Endodermal cell (in vitro differentiated cells): ENCODE results near the gene HABP2. TPM values are rescaled to one million over a fixed set of nuclear protein-coding genes. Genes with fewer than 3 reads are reported as not detected.

ENCODE experiments used
- DNase-seq: peaks from one replicate; pipeline ENCODE4 v3.0.0-alpha.2; 2017
- H3K27ac ChIP-seq: 2 replicates; pipeline ENCODE4 v1.5.1; 2013; ENCODE audit warnings: mild to moderate bottlenecking, low read depth, low read length, moderate library complexity
- H3K27me3 ChIP-seq: 2 replicates; pipeline ENCODE4 v1.6.1; 2013; ENCODE audit warnings: mild to moderate bottlenecking, low read length, moderate library complexity; ENCODE audit not compliant: insufficient read depth, control insufficient read depth, poor library complexity, severe bottlenecking
- H3K36me3 ChIP-seq: 2 replicates; pipeline ENCODE4 v1.7.0; 2013; ENCODE audit warnings: mild to moderate bottlenecking, low read length, moderate library complexity; ENCODE audit not compliant: control insufficient read depth, insufficient read depth
- H3K4me1 ChIP-seq: one replicate; pipeline ENCODE4 v1.7.0; 2013; ENCODE audit warnings: low read length; ENCODE audit not compliant: control insufficient read depth, insufficient read depth
- H3K4me3 ChIP-seq: 2 replicates; pipeline ENCODE4 v1.5.1; 2013; ENCODE audit warnings: mild to moderate bottlenecking, low read length, moderate library complexity
- H3K9ac ChIP-seq: 2 replicates; pipeline ENCODE4 v1.6.1; 2013; ENCODE audit warnings: mild to moderate bottlenecking, low read length, moderate library complexity; ENCODE audit not compliant: poor library complexity, severe bottlenecking; ENCODE audit errors: extremely low read depth
- H3K9me3 ChIP-seq: 2 replicates; pipeline ENCODE4 v1.6.1; 2013; ENCODE audit warnings: mild to moderate bottlenecking, low read length, moderate library complexity; ENCODE audit not compliant: control insufficient read depth
- H3K27ac Mint-ChIP-seq: 2 replicates; pipeline ENCODE4 v1.8.0; 2020; ENCODE audit warnings: mixed read lengths
- H3K27me3 Mint-ChIP-seq: 2 replicates; pipeline ENCODE4 v1.8.0; 2021; ENCODE audit warnings: mild to moderate bottlenecking, mixed read lengths; ENCODE audit not compliant: insufficient read depth
- H3K36me3 Mint-ChIP-seq: 2 replicates; pipeline ENCODE4 v1.8.0; 2020; ENCODE audit warnings: low read depth, mixed read lengths
- H3K4me1 Mint-ChIP-seq: 2 replicates; pipeline ENCODE4 v1.8.0; 2020; ENCODE audit warnings: mixed read lengths
- H3K4me3 Mint-ChIP-seq: 2 replicates; pipeline ENCODE4 v1.8.0; 2020; ENCODE audit warnings: mild to moderate bottlenecking, moderate library complexity, mixed read lengths
- H3K9me3 Mint-ChIP-seq: 2 replicates; pipeline ENCODE4 v1.8.0; 2020; ENCODE audit warnings: mild to moderate bottlenecking, mixed read lengths
- WGBS, 2 experiments: methylation state at CpG; one replicate each; pipeline versions ENCODE4 v1.1.5 to v1.1.7; 2013; ENCODE audit warnings: missing lambda C conversion rate in 2 of 2, mixed read lengths in 1 of 2; ENCODE audit not compliant: insufficient coverage in 1 of 2, insufficient read length in 1 of 2; 5-methylcytosine and 5-hydroxymethylcytosine counted together
- total RNA-seq, 2 donors: library from RNA; stranded (reverse); fragmentation: NEBNext Ultra II Directional in 1 of 2; extraction: Animal tissue kit (Norgen Biotek cat#: 25700) in 1 of 2; gene quantifications; 2 replicates in 1 of 2; 3 replicates in 1 of 2; pipeline ENCODE4 v1.2.1, GENCODE V29; 2021
- TF ChIP-seq, protein P1 (sequence below): fragments of 200-600 bp; sonication (generic); conservative IDR thresholded peaks from 2 replicates; pipeline ENCODE4 v1.5.0; 2021; ENCODE audit warnings: antibody characterized with exemption, mild to moderate bottlenecking

HABP2 gene
- total RNA-seq, 2 donors from 2014 or later: 0.71 to 1.6 TPM

- H3K4me1 Mint-ChIP-seq: peaks cover 36% of the 10 kb centered on the region
- no peak overlapping the region for H3K27ac ChIP-seq
- no peak overlapping the region for H3K9ac ChIP-seq
- H3K27ac Mint-ChIP-seq: no peak overlapping the region
- H3K9me3 Mint-ChIP-seq: no peaks in the 10 kb centered on the region
- peaks cover 5% of the 10 kb centered on the region for H3K4me1 ChIP-seq
- H3K27me3 ChIP-seq: no peaks in the 10 kb centered on the region
- peaks cover 23% of the 10 kb centered on the region for H3K27me3 Mint-ChIP-seq
- no peaks in the 10 kb centered on the region for H3K36me3 Mint-ChIP-seq
- no peak overlapping the region for H3K4me3 Mint-ChIP-seq
- no peak for DNase-seq
- no peaks in the 10 kb centered on the region for H3K36me3 ChIP-seq
- TF ChIP-seq, protein P1, sequence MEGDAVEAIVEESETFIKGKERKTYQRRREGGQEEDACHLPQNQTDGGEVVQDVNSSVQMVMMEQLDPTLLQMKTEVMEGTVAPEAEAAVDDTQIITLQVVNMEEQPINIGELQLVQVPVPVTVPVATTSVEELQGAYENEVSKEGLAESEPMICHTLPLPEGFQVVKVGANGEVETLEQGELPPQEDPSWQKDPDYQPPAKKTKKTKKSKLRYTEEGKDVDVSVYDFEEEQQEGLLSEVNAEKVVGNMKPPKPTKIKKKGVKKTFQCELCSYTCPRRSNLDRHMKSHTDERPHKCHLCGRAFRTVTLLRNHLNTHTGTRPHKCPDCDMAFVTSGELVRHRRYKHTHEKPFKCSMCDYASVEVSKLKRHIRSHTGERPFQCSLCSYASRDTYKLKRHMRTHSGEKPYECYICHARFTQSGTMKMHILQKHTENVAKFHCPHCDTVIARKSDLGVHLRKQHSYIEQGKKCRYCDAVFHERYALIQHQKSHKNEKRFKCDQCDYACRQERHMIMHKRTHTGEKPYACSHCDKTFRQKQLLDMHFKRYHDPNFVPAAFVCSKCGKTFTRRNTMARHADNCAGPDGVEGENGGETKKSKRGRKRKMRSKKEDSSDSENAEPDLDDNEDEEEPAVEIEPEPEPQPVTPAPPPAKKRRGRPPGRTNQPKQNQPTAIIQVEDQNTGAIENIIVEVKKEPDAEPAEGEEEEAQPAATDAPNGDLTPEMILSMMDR: no peak
- H3K4me3 ChIP-seq: no peak overlapping the region
- no peaks in the 10 kb centered on the region for H3K9me3 ChIP-seq
- whole genome bisulfite sequencing, 2 experiments: 20 to 32% methylated on average over 1 of the region's 1 CpG
Measured at GRCh38 chr10:113565364-113565763, 12.5 kb downstream of the HABP2 start.

GRCh38 chr10:113566888-113567287 is 14.0 kb downstream of the HABP2 start:
- Histone ChIP-seq H3K36me3 (no peaks in the 10 kb centered on the region), H3K27ac (no peak overlapping the region), H3K9ac (no peak overlapping the region), H3K9me3 (no peaks in the 10 kb centered on the region), H3K4me3 (no peak overlapping the region), H3K27me3 (no peaks in the 10 kb centered on the region), H3K4me1 (peaks cover 15% of the 10 kb centered on the region)
- TF ChIP-seq, protein P1: no peak
- no peak overlapping the region for H3K27ac Mint-ChIP-seq
- H3K9me3 Mint-ChIP-seq: no peaks in the 10 kb centered on the region
- 95 to 96% methylated on average over 5 to 6 of the region's 6 CpGs for WGBS, 2 experiments
- DNase-seq: no peak
- H3K27me3 Mint-ChIP-seq: peaks cover 8% of the 10 kb centered on the region
- H3K4me1 Mint-ChIP-seq: peaks cover 39% of the 10 kb centered on the region
- no peaks in the 10 kb centered on the region for H3K36me3 Mint-ChIP-seq
- no peak overlapping the region for H3K4me3 Mint-ChIP-seq

- Histone ChIP-seq H3K27me3 (no peaks in the 10 kb centered on the region), H3K36me3 (no peaks in the 10 kb centered on the region), H3K4me3 (no peak overlapping the region), H3K4me1 (peaks cover 20% of the 10 kb centered on the region), H3K27ac (no peak overlapping the region), H3K9me3 (no peaks in the 10 kb centered on the region), H3K9ac (no peak overlapping the region)
- H3K4me3 Mint-ChIP-seq: no peak overlapping the region
- TF ChIP-seq, protein P1: no peak
- no peaks in the 10 kb centered on the region for H3K9me3 Mint-ChIP-seq
- no peak overlapping the region for H3K27ac Mint-ChIP-seq
- 66 to 91% methylated on average over 6 to 8 of the region's 8 CpGs for WGBS, 2 experiments
- H3K36me3 Mint-ChIP-seq: no peaks in the 10 kb centered on the region
- DNase-seq: no peak
- peaks cover 46% of the 10 kb centered on the region for H3K4me1 Mint-ChIP-seq
- H3K27me3 Mint-ChIP-seq: no peaks in the 10 kb centered on the region
Measured at GRCh38 chr10:113569576-113569975, 16.7 kb downstream of the HABP2 start.
